ENCODE measurements around the gene HCN2. TPM values are rescaled to one million over a fixed set of nuclear protein-coding genes. Genes with fewer than 3 reads are reported as not detected.

The HCN2 gene
- total and polyA plus RNA-seq, 9 of the 15 experiments (the other 6 are each of a cell fraction or from before 2014, with no cell fraction given), result 0.29 to 4.2 (median 0.82) TPM; not detected in 2

GRCh38 chr19:664913-665443, 75.3 kb downstream of the HCN2 start (continued):
- peak; percentile 66 for TF ChIP-seq ZBTB33 (CRISPR knock-in tag; IDR thresholded peaks at IDR 0.05)
- TF ChIP-seq KLF10 (CRISPR knock-in tag; IDR thresholded peaks at IDR 0.05), result no peak
- TF ChIP-seq ZNF511 (CRISPR knock-in tag; IDR thresholded peaks at IDR 0.05), result no peak
- no peak for TF ChIP-seq ZNF764 (CRISPR knock-in tag; IDR thresholded peaks at IDR 0.05; ENCODE audit: low read depth)
- no peak for TF ChIP-seq TCF7 (IDR thresholded peaks at IDR 0.05; ENCODE audit: borderline replicate concordance)
- no peak for TF ChIP-seq ADNP (tag; IDR thresholded peaks at IDR 0.05)
- peak; percentile 74 for TF ChIP-seq STAG1 (CRISPR knock-in tag; IDR thresholded peaks at IDR 0.05; ENCODE audit: borderline replicate concordance)
- TF ChIP-seq MTF1 (CRISPR knock-in tag; IDR thresholded peaks at IDR 0.05; ENCODE audit: borderline replicate concordance), result no peak
- TF ChIP-seq ZNF282 (CRISPR knock-in tag; IDR thresholded peaks at IDR 0.05), result no peak
- peak in 1 of 2 experiments; percentile 46; a peak in 1 of 4 replicates for TF ChIP-seq KDM4B (IDR thresholded peaks at IDR 0.05; ENCODE audit: borderline replicate concordance in 2 of 2, low read depth in 1 of 2)
- peak; percentile 62 to 80 for TF ChIP-seq MAZ (CRISPR knock-in tag; conservative IDR thresholded peaks at IDR 0.05 in 1 of 2, IDR thresholded peaks at IDR 0.05 in 1 of 2)
- 0 out of 2 replicates have a peak, but pooled peaks have one; percentile 30 for TF ChIP-seq ZBTB9 (CRISPR knock-in tag; IDR thresholded peaks at IDR 0.05)
- TF ChIP-seq RBM14 (IDR thresholded peaks at IDR 0.05; ENCODE audit: borderline replicate concordance, insufficient read depth, low read depth, low read length), result 0 out of 2 replicates have a peak, but pooled peaks have one; percentile 44
- peak; percentile 97 for TF ChIP-seq SMC3 (conservative IDR thresholded peaks at IDR 0.05; ENCODE audit: insufficient read depth, low read depth, low read length)
- TF ChIP-seq CC2D1A (IDR thresholded peaks at IDR 0.05), result peak; percentile 78; the same call in 1 of the 2 replicates
- peak; percentile 20; the same call in 1 of the 2 replicates for TF ChIP-seq CTBP1 (IDR thresholded peaks at IDR 0.05; ENCODE audit: borderline replicate concordance)
- no peak for TF ChIP-seq ATF3 (IDR thresholded peaks at IDR 0.05)
- no peak for TF ChIP-seq ATF3 (CRISPR knock-in tag; conservative IDR thresholded peaks at IDR 0.05)
- TF ChIP-seq CBX1 (IDR thresholded peaks at IDR 0.05; ENCODE audit: low read depth), result 0 out of 2 replicates have a peak, but pooled peaks have one; percentile 44
- no peak for TF ChIP-seq ZNF165 (CRISPR knock-in tag; IDR thresholded peaks at IDR 0.05; ENCODE audit: borderline replicate concordance)
- TF ChIP-seq HCFC1 (IDR thresholded peaks at IDR 0.05; ENCODE audit: low read depth, low read length), result 0 out of 2 replicates have a peak, but pooled peaks have one; percentile 14
- 0 out of 2 replicates have a peak, but pooled peaks have one; percentile 36 for TF ChIP-seq ESRRA (IDR thresholded peaks at IDR 0.05; ENCODE audit: borderline replicate concordance, low read depth)
- TF ChIP-seq PREB (CRISPR knock-in tag; IDR thresholded peaks at IDR 0.05), result peak; percentile 67; the same call in 1 of the 2 replicates
